Stimulated activated CD8-positive, alpha-beta memory T cell treated with anti-CD3 and anti-CD28 coated beads, Interleukin-15, amount 100 ng/mL, for 4 hours (primary cell): ENCODE results near the gene EVC.
"Not testable (repeated sequence)": the region's sequence is repeated elsewhere in the genome, so short reads cannot be mapped to it uniquely, and the experiment has no call there.

Source experiments
- DNase-seq, 2 donors: peaks; one replicate each; pipeline ENCODE4 v3.0.0-alpha.2; 2020; ENCODE audit warnings: low read depth in 2 of 2

EVC gene

GRCh38 chr4:5785806-5786680, 75.0 kb downstream of the EVC start:
- DNase-seq, result no peak

GRCh38 chr4:5787311-5787710, 76.3 kb downstream of the EVC start:
- DNase-seq, result no peak

- DNase-seq, result no peak
Observed at GRCh38 chr4:5788144-5788543, 77.1 kb downstream of the EVC start.

GRCh38 chr4:5789141-5789540, 78.1 kb downstream of the EVC start:
- DNase-seq, result no peak

- no peak for DNase-seq
Observed at GRCh38 chr4:5790546-5790857, 79.5 kb downstream of the EVC start.

GRCh38 chr4:5791654-5792053, 80.7 kb downstream of the EVC start:
- no peak for DNase-seq

- DNase-seq, result no peak
Observed at GRCh38 chr4:5793514-5793913, 82.5 kb downstream of the EVC start.

GRCh38 chr4:5795580-5795979, 84.6 kb downstream of the EVC start:
- no peak for DNase-seq

GRCh38 chr4:5796976-5797375, 86.0 kb downstream of the EVC start:
- DNase-seq, result no peak

- DNase-seq, result no peak
Observed at GRCh38 chr4:5797866-5798265, 86.9 kb downstream of the EVC start.

- DNase-seq, result no peak
Observed at GRCh38 chr4:5798462-5798861, 87.5 kb downstream of the EVC start.

GRCh38 chr4:5798946-5799345, 87.9 kb downstream of the EVC start:
- no peak for DNase-seq

- DNase-seq, result no peak
Observed at GRCh38 chr4:5799406-5799805, 88.4 kb downstream of the EVC start.

- DNase-seq, result no peak
Observed at GRCh38 chr4:5800496-5800895, 89.5 kb downstream of the EVC start.

- DNase-seq, result no peak
Observed at GRCh38 chr4:5801696-5802095, 90.7 kb downstream of the EVC start.

GRCh38 chr4:5802565-5802964, 91.6 kb downstream of the EVC start:
- DNase-seq, result no peak

- no peak for DNase-seq
Observed at GRCh38 chr4:5804656-5805055, 93.7 kb downstream of the EVC start.

- DNase-seq, result no peak
Observed at GRCh38 chr4:5805270-5805669, 94.3 kb downstream of the EVC start.

- no peak for DNase-seq
Observed at GRCh38 chr4:5808081-5808741, 97.2 kb downstream of the EVC start.

GRCh38 chr4:5809216-5809776, 98.3 kb downstream of the EVC start:
- no peak for DNase-seq

GRCh38 chr4:5810151-5810550, 99.2 kb downstream of the EVC start:
- no peak for DNase-seq

- DNase-seq, result no peak
Observed at GRCh38 chr4:5810770-5811430, 99.9 kb downstream of the EVC start.

- not testable (repeated sequence) for DNase-seq
Observed at GRCh38 chr4:5812057-5812456, 101.1 kb downstream of the EVC start.
